A549 (cell line): ENCODE data around the gene MCM3AP.

Experiments used
- CTCF ChIP-seq: fragments of >200 bp; sonication (Bioruptor Twin); formaldehyde crosslinking; IDR thresholded peaks from 3 replicates; pipeline ENCODE4 v1.5.1; 2016
- HDAC2 ChIP-seq: fragments of 200-600 bp; sonication (generic); IDR thresholded peaks from 2 replicates; pipeline ENCODE4 v1.6.1; 2016
- JUNB ChIP-seq: fragments of >200 bp; sonication (Bioruptor Twin); formaldehyde crosslinking; IDR thresholded peaks from 2 replicates; pipeline ENCODE4 v1.6.1; 2016
- POLR2A ChIP-seq: IDR thresholded peaks from 2 replicates; pipeline ENCODE4 v1.6.1; 2012; ENCODE audit warnings: mild to moderate bottlenecking, low read length
- REST ChIP-seq: fragments of 200-600 bp; sonication (generic); IDR thresholded peaks from 2 replicates; pipeline ENCODE4 v1.6.1; 2016; ENCODE audit warnings: antibody characterized with exemption, mild to moderate bottlenecking, moderate library complexity
- SREBF2 ChIP-seq: fragments of 450-650 bp; IDR thresholded peaks from 2 replicates; pipeline ENCODE4 v1.6.1; 2014; ENCODE audit warnings: mild to moderate bottlenecking, moderate library complexity
- USF2 ChIP-seq: fragments of 450-650 bp; IDR thresholded peaks from 2 replicates; pipeline ENCODE4 v1.6.1; 2014; ENCODE audit warnings: antibody characterized with exemption

DNA sequence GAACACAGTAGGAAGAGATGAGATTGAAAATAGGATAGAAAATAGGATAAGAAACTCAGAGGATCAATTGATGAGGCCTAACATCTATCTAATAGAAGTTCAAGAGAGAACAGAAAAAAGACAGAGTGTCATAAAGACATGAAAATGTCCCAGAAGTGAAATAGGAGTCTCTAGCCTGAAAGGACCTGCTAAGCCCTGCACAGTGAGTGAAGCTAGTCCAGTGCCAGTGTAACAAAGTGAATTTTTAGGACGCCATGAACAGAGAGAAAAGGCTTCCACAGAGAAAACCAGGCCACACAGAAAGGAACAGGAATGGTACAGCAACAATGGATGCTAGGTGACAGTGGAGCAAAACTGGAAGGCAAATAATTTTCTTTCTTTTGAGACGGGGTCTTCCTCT is 36.6 kb downstream of the MCM3AP start:
- TF ChIP-seq POLR2A = no peak
- TF ChIP-seq SREBF2 = no peak
- TF ChIP-seq HDAC2 = no peak
- TF ChIP-seq JUNB = no peak
- TF ChIP-seq USF2 = no peak
- no peak for TF ChIP-seq CTCF
- TF ChIP-seq REST = no peak
